Measurements from ENCODE around the gene MYOC. TPM values are rescaled to one million over a fixed set of nuclear protein-coding genes. Genes with fewer than 3 reads are reported as not detected.

MYOC gene
- total RNA-seq, 2 donors from 2014 or later: 1.9 to 6.4 TPM

Other genes with a start within 250 kb of the MYOC start
- 100 to 1,000 TPM; 122 to 144 TPM for gene PRRC2C, start 167.2 kb downstream of the MYOC start, total RNA-seq
- not detected for gene MYOCOS, start 30.4 kb downstream of the MYOC start, total RNA-seq
- gene VAMP4, start 89.4 kb upstream of the MYOC start, total RNA-seq: 10 to 100 TPM in 1 of 2 donors, 1 to 10 TPM in 1; 8.8 to 10.1 TPM
- 10 to 100 TPM; 22.1 to 24.8 TPM for gene METTL13, start 129.0 kb upstream of the MYOC start, total RNA-seq
- gene DNM3, start 188.8 kb upstream of the MYOC start, total RNA-seq: 1 to 10 TPM; 1.7 to 2.3 TPM

Measured in left colon (tissue), 2 donors.